B cell (primary cell): ENCODE results near the gene EEF1A1. TPM values are rescaled to one million over a fixed set of nuclear protein-coding genes. Genes with fewer than 3 reads are reported as not detected.

Experiments used
- ATAC-seq: fragments of 200-7000 bp; cut with Tn5 transposase; one replicate; pipeline ENCODE4 v1.10.0; 2021; ENCODE audit warnings: low read depth, mild to moderate bottlenecking, moderate number of reproducible peaks, moderate library complexity
- CTCF ChIA-PET: fragments of 350-600 bp; sonication (Branson Sonifier 250); formaldehyde crosslinking; loops from one replicate; lab custom pipeline; 2021; ENCODE audit warnings: antibody characterized with exemption, inconsistent platforms; lab: Charles Lee
- POLR2A ChIA-PET: fragments of 350-600 bp; sonication (Branson Sonifier 250); formaldehyde crosslinking; loops from one replicate; lab custom pipeline; 2021; ENCODE audit warnings: antibody characterized with exemption; lab: Charles Lee
- DNase-seq: peaks from one replicate; pipeline ENCODE4 v3.0.0; 2013
- H2AFZ ChIP-seq: 2 replicates; pipeline ENCODE4 v1.6.1; 2012; ENCODE audit warnings: mild to moderate bottlenecking, low read depth, low read length; ENCODE audit not compliant: insufficient read depth, poor library complexity, severe bottlenecking
- H3K27ac ChIP-seq, 2 donors: 1 replicate in 1 of 2; 2 replicates in 1 of 2; pipeline ENCODE4 v1.5.1; 2012 to 2013; ENCODE audit warnings: low read length in 2 of 2, mild to moderate bottlenecking in 2 of 2, moderate library complexity in 1 of 2
- H3K27me3 ChIP-seq, 4 experiments: fragments of 200-600 bp in 1 of 4; sonication (generic) in 1 of 4; replicated peaks in 1 of 4; 1 replicate in 2 of 4; 2 replicates in 2 of 4; pipeline versions ENCODE4 v1.6.1 to v1.7.0; 2013 to 2016; ENCODE audit warnings: low read length in 3 of 4, mild to moderate bottlenecking in 2 of 4, mixed read lengths in 1 of 4, moderate library complexity in 1 of 4; ENCODE audit not compliant: insufficient read depth in 4 of 4, control insufficient read depth in 3 of 4; ENCODE audit errors: control extremely low read depth in 1 of 4
- H3K36me3 ChIP-seq, 2 experiments: replicated peaks in 1 of 2; 1 replicate in 1 of 2; 2 replicates in 1 of 2; pipeline versions ENCODE4 v1.6.1 to v1.7.1; 2013; ENCODE audit warnings: low read length in 1 of 2; ENCODE audit not compliant: insufficient read depth in 2 of 2, control insufficient read depth in 1 of 2; ENCODE audit errors: control extremely low read depth in 1 of 2, extremely low read depth in 1 of 2
- H3K4me1 ChIP-seq, 2 donors: fragments of 200-600 bp in 1 of 2; sonication (generic) in 1 of 2; 1 replicate in 1 of 2; 2 replicates in 1 of 2; pipeline versions ENCODE4 v1.5.1 to v1.6.1; 2013 to 2017; ENCODE audit warnings: low read length in 2 of 2; ENCODE audit not compliant: control insufficient read depth in 2 of 2, insufficient read depth in 2 of 2
- H3K4me2 ChIP-seq: replicated peaks from 2 replicates; pipeline ENCODE3; 2012; ENCODE audit warnings: mild to moderate bottlenecking, low read depth, low read length; ENCODE audit not compliant: poor library complexity, severe bottlenecking
- H3K4me3 ChIP-seq, 5 experiments: fragments of 200-600 bp in 1 of 5; sonication (generic) in 1 of 5; 1 replicate in 3 of 5; 2 replicates in 2 of 5; pipeline versions ENCODE4 v1.5.1 to v1.7.0; 2011 to 2016; ENCODE audit warnings: low read length in 4 of 5, mild to moderate bottlenecking in 4 of 5, low read depth in 2 of 5, control low read depth in 1 of 5, moderate library complexity in 1 of 5; ENCODE audit not compliant: insufficient read depth in 1 of 5; ENCODE audit errors: control extremely low read depth in 1 of 5, extremely low read depth in 1 of 5
- H3K79me2 ChIP-seq: fragments of 200-600 bp; sonication (generic); one replicate; pipeline ENCODE4 v1.6.0; 2016; ENCODE audit warnings: low read length; ENCODE audit not compliant: control insufficient read depth, insufficient read depth
- H3K9ac ChIP-seq: fragments of 200-600 bp; sonication (generic); 2 replicates; pipeline ENCODE4 v1.6.1; 2017; ENCODE audit warnings: mild to moderate bottlenecking, low read length, moderate library complexity
- H3K9me3 ChIP-seq, 3 donors: one replicate each; pipeline versions ENCODE4 v1.6.1 to v1.7.1; 2013; ENCODE audit warnings: low read length in 2 of 3; ENCODE audit not compliant: control insufficient read depth in 2 of 3, insufficient read depth in 1 of 3; ENCODE audit errors: control extremely low read depth in 1 of 3
- H4K20me1 ChIP-seq: 2 replicates; pipeline ENCODE4 v1.6.0; 2012; ENCODE audit warnings: mild to moderate bottlenecking, low read length; ENCODE audit not compliant: insufficient read depth, control insufficient read depth, poor library complexity, severe bottlenecking
- H3K27ac Mint-ChIP-seq: one replicate; pipeline ENCODE4 v1.8.0; 2021; ENCODE audit warnings: mixed read lengths
- H3K27me3 Mint-ChIP-seq: one replicate; pipeline ENCODE4 v1.8.0; 2021; ENCODE audit warnings: mixed read lengths
- H3K4me1 Mint-ChIP-seq: one replicate; pipeline ENCODE4 v1.8.0; 2021; ENCODE audit warnings: mixed read lengths
- H3K4me3 Mint-ChIP-seq: one replicate; pipeline ENCODE4 v1.8.0; 2021; ENCODE audit warnings: mixed read lengths
- H3K9me3 Mint-ChIP-seq: one replicate; pipeline ENCODE4 v1.8.0; 2022; ENCODE audit warnings: mixed read lengths; ENCODE audit not compliant: insufficient read depth
- CTCF ChIP-seq: fragments of 200-600 bp; IDR thresholded peaks from one replicate; pipeline ENCODE4 v1.8.0; 2022; ENCODE audit warnings: antibody characterized with exemption, mild to moderate bottlenecking
- EZH2 ChIP-seq: IDR thresholded peaks from 2 replicates; pipeline ENCODE4 v1.6.1; 2012; ENCODE audit warnings: borderline replicate concordance, low read depth, mild to moderate bottlenecking, moderate library complexity, low read length; ENCODE audit not compliant: insufficient read depth, poor library complexity, severe bottlenecking
- WGBS: methylation state at CpG from one replicate; pipeline ENCODE4 v1.1.5; 2013; ENCODE audit warnings: missing lambda C conversion rate; ENCODE audit not compliant: insufficient coverage; 5-methylcytosine and 5-hydroxymethylcytosine counted together
- intact Hi-C: fragments of 100-400 bp; cut with micrococcal nuclease; formaldehyde crosslinking; loops from one replicate; pipeline ENCODE4 v1.10.0; 2022
- polyA plus RNA-seq: library from polyadenylated mRNA; depleted of rRNA; stranded (reverse); fragments of >200 nt; gene quantifications from 2 replicates; pipeline ENCODE4 v1.2.3, GENCODE V29; 2012
- total RNA-seq, 2 donors: library from RNA; stranded (reverse); fragments of 120-200 nt in 1 of 2; gene quantifications; 1 replicate in 1 of 2; 2 replicates in 1 of 2; pipeline versions ENCODE4 v1.2.3 to v1.2.4, GENCODE V29; 2013 to 2022

EEF1A1 gene
- total and polyA plus RNA-seq, 2 donors (not counting 1 experiment from before 2014, with no cell fraction given) = 9,671 to 12,769 TPM

GRCh38 chr6:73509851-73510250 lies 11.0 kb downstream of the EEF1A1 start:
- Histone ChIP-seq H3K9me3 (peaks cover 0 to 3% (median 0%) of the 10 kb centered on the region in 3 donors), H2AFZ (no peak overlapping the region), H3K4me1 (peaks cover 4 to 6% of the 10 kb centered on the region in 2 donors), H3K4me2 (no peak overlapping the region), H3K79me2 (peaks cover 3% of the 10 kb centered on the region), H3K27ac (no peak overlapping the region), H3K9ac (no peak overlapping the region), H3K27me3 (no peaks in the 10 kb centered on the region), H3K4me3 (no peak overlapping the region), H3K36me3 (peaks cover 0 to 5% of the 10 kb centered on the region in 2 experiments), H4K20me1 (peaks cover 8% of the 10 kb centered on the region)
- Mint-ChIP-seq H3K9me3 (no peaks in the 10 kb centered on the region), H3K4me1 (peaks cover 14% of the 10 kb centered on the region), H3K27me3 (no peaks in the 10 kb centered on the region), H3K4me3 (no peak overlapping the region), H3K27ac (no peak overlapping the region)
- CTCF ChIA-PET = interaction anchor here (0.6 to 11.4 kb wide), 2 partner anchors 100 to 141 kb away, joined by 3 to 261 read pairs; no protein-coding TSS in a partner anchor
- no peak for ATAC-seq
- DNase-seq = no peak
- no peak for TF ChIP-seq EZH2
- no peak for TF ChIP-seq CTCF
- intact Hi-C loops = no loop called here
- POLR2A ChIA-PET = no interaction called here
- no CpG with 5 or more reads among the region's 1 CpG for WGBS

GRCh38 chr6:73508776-73509175 lies 12.1 kb downstream of the EEF1A1 start:
- ChIA-PET CTCF (interaction anchor here (11.4 kb wide), 1 partner anchor 101 kb away, joined by 261 read pairs; no protein-coding TSS in a partner anchor), POLR2A (no interaction called here)
- Histone ChIP-seq H3K27me3 (no peaks in the 10 kb centered on the region), H3K9ac (no peak overlapping the region), H3K27ac (no peak overlapping the region), H3K4me2 (no peak overlapping the region), H3K4me3 (no peak overlapping the region), H3K79me2 (peaks cover 3% of the 10 kb centered on the region), H3K9me3 (peaks cover 0 to 3% (median 3%) of the 10 kb centered on the region in 3 donors), H3K36me3 (peaks cover 3 to 4% of the 10 kb centered on the region in 2 experiments), H4K20me1 (no peaks in the 10 kb centered on the region), H2AFZ (no peak overlapping the region), H3K4me1 (no peaks in the 10 kb centered on the region)
- Mint-ChIP-seq H3K4me1 (peaks cover 11% of the 10 kb centered on the region), H3K9me3 (no peaks in the 10 kb centered on the region), H3K27me3 (no peaks in the 10 kb centered on the region), H3K4me3 (no peak overlapping the region), H3K27ac (no peak overlapping the region)
- DNase-seq (no peak), ATAC-seq (no peak)
- no CpG with 5 or more reads among the region's 1 CpG for WGBS
- intact Hi-C loops = no loop called here
- TF ChIP-seq CTCF (no peak), EZH2 (no peak)
